ENCODE data around the gene MAN2A1.

DNA sequence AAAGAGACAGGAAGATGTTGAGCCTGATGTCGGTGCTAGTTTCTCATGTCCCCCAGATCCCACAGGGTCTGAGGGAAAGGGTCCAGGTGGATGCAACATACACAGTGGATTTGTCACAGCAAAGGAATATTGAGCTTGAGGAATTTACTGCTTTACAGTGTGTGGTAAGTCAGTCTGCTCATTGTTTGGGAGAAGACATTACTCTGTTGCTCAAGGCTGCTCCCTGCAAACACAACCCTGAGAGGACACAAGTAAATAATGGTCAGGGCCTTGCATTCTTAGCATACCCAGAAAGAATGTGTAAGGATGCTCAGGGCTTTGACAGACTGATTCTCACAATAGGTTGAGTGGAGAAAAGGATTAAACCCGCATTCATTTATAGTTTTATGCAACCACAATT lies 7.3 kb upstream of the MAN2A1 start:
- TF ChIP-seq, protein P1, sequence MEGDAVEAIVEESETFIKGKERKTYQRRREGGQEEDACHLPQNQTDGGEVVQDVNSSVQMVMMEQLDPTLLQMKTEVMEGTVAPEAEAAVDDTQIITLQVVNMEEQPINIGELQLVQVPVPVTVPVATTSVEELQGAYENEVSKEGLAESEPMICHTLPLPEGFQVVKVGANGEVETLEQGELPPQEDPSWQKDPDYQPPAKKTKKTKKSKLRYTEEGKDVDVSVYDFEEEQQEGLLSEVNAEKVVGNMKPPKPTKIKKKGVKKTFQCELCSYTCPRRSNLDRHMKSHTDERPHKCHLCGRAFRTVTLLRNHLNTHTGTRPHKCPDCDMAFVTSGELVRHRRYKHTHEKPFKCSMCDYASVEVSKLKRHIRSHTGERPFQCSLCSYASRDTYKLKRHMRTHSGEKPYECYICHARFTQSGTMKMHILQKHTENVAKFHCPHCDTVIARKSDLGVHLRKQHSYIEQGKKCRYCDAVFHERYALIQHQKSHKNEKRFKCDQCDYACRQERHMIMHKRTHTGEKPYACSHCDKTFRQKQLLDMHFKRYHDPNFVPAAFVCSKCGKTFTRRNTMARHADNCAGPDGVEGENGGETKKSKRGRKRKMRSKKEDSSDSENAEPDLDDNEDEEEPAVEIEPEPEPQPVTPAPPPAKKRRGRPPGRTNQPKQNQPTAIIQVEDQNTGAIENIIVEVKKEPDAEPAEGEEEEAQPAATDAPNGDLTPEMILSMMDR (optimal IDR thresholded peaks at IDR 0.05 in 1 of 3, IDR thresholded peaks at IDR 0.05 in 1 of 3, conservative IDR thresholded peaks at IDR 0.05 in 1 of 3; ENCODE audit: extremely low read depth in 1 of 3, insufficient read depth in 2 of 3, low read length in 3 of 3), result no peak
- TF ChIP-seq EZH2 (IDR thresholded peaks at IDR 0.05; ENCODE audit: low read length), result no peak

Measured in keratinocyte (primary cell).